GM19238 (cell line): ENCODE results near the gene POLR1D.
"Not testable (repeated sequence)": the region's sequence is repeated elsewhere in the genome, so short reads cannot be mapped to it uniquely, and the experiment has no call there.

Experiments used
- DNase-seq: peaks from one replicate; pipeline ENCODE4 v3.0.0; 2011; ENCODE audit warnings: low spot score; ENCODE audit not compliant: insufficient read length

POLR1D gene

DNA sequence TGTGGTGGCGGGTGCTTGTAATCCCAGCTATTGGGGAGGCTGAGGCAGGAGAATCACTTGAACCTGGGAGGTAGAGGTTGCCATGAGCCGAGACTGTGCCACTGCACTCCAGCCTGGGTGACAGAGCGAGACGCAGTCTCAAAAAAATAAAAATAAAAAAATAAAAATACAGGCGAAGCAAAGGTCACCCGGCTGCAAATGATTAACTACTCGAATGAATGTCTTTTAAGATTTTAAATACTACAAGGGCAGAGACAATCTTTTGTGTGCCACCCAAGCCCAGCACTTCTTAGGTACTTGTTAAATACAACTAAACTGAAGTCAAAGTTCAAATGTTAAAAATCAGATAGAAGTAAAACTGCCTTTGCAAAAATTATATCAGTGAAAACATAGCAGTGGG lies 8.1 kb upstream of the POLR1D start:
- no peak for DNase-seq

DNA sequence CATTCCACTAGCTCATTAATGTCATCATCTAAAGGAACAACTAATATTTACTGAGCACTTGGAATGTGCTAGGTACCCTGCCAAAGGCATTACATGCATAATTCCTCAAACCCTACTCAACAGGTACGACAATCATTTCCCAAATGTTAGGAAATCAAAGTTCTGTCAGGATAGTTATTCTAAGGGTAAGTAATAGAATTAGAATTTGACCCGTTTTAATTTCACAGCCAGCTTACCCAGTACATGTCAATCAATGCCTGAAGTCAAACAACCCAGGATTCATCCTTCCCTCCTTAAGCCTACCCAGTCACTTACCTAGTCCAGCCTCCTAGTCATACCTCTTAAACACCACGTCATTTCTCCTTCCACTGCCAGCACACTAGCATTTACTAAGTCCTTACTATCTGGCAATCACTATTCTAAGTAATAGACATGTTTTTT lies 3.8 kb upstream of the POLR1D start:
- DNase-seq, result no peak

DNA sequence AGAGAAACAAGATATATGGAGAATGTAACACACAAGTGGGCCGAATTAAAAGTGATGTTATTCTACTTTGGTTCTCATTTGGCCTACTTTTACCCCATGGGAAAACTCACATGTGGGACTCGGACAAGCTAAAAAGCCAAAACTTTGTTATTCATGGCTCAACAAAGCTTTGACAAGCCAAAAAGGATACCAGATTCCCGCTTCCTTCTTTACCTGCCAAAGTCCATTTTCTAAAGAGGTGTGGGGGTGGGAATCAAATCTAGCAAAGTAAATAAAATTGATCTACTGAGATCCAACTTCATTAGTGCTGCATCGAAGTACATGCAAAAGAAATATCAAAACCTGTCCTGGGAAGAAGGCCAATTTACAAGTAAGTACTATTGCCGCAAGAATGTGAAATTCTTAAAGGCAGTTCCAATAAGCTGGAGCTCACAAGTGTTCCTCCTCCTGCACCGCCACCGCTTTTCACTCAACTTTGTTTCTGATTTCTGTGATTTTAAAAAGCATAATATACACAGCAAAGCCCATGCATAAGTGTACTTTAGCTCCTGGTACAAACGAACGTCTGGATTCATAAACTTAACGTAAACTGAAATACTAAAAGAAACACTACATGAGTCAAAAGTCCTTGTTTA lies 2.5 kb upstream of the POLR1D start:
- DNase-seq, result no peak

DNA sequence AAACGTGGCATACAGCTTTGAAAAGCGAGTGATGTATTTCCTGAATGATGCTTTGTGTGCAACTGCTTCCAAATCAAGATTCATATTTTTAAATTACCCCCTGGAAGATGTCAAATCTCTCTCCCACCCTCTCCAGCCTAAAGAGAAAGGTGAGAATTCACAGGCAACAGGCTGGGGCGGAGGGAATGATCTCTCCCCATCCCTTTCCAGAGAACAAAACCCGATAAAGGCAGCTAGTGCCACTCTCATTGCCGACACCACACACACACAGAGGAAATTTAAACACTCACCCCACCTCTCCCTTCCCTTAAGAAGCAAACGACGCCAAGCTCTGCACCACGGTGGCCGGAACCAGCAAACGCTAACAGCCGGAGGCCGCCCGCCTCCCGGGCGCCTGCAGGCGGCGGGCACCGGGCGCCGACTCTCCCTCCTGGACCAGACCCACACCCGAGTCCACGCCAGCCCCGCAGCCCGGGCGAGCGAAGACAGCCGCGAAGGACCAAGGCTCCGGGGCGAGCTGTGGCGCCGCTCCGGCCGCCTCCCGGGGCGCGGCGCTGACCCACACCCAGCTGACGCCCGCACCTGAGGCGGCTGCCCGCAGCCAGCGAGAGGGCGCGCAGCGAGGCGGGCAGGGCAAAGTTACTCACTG lies 1.8 kb upstream of the POLR1D start:
- DNase-seq, result peak; percentile 36

DNA sequence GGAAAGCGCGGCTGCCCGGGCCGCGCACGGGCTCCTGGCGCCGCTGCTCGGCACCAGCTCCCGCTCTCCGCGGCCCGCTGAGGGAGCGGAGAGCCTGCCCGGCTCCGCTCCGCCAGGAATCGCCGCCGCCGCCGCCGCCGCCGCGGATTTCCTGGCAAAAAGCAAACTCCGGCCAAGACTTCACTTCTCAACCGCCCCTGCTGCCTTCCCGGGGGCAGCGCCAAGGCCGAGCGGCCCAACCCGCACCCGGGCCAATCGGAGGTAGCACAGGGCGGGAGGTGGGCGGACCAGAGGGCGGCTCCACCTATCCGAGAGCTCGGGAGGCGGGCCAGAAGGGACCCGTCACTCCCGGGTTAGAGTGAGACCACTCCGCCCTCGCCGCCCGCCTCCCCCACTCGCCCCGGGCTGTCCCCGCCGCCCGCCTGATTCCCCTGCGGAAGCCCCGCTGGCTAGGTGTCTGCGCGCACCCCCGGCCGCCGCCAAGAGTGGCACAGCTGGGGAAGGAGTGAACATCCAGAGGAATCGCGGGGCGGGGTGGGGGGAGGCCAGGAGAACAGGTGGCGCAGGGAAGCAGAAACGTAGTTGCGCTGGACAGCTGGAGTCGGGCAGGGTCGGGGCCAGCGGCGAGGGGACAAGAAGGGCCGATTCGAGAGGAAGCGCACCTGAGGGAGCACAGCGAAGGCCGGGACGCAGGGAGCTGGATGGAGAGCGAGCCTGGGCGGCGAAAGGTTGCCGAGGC lies 1.1 kb upstream of the POLR1D start, which contains the start of gene LNX2:
TSS of gene LNX2 (minus strand) at position 153 of the 739 bp plus-strand sequence. CDS start 38,826 bp downstream, outside the sequence.
- DNase-seq, result peak; percentile 91

DNA sequence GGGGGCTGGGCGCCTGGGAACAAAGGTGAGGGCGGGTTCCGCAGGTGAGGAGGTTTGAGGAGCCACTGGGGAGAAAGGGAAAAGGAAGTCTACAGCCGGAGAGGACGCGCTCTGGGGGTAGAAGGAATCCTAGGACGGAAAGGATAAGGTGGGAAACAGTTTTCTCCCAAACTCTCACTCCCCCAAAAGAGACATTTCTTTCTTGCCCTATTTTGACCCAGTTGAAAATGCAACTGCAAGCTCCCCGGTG lies 651 bp upstream of the POLR1D start:
- DNase-seq, result no peak

DNA sequence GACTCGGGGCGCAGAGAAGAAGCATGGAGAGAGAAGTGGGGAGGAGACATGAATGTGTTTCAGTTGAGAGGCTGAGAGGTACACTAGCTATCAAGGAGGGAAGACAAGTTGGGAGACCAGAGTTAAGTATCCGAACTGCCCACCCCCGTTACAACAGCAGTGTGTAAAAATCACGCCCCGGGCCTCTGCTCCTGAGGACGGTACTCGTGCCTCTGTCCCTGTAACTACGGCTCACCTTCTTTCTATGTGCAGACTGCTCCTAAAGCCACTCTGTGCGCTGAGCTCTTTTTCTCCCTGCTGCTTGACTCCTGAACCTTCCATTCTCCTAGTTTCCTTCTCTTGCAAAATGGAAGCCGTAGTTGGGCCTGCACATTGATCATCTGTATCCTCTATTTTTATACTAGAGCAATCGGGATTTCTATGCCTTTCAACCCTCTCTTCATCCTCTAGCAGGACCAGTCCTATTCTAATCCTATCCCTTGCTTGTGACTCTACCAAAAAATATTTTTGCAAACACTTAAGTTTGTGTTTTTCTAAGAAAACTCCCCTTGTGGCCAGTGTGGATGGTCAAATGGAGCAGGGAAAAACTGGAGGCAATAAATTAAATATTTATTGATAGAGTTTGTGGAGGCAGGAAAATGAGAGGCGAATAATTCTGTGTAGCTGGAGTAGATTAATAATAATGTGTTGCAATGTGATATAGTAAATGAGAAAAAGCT lies 569 bp downstream of the POLR1D start:
- no peak for DNase-seq

DNA sequence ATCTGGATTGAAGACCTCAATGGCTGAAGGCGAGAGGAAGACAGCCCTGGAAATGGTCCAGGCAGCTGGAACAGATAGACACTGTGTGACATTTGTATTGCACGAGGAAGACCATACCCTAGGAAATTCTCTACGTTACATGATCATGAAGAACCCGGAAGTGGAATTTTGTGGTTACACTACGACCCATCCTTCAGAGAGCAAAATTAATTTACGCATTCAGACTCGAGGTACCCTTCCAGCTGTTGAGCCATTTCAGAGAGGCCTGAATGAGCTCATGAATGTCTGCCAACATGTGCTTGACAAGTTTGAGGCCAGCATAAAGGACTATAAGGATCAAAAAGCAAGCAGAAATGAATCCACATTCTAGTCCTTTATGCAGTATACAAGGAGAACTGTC lies 1.2 kb downstream of the POLR1D start:
- DNase-seq, result no peak

DNA sequence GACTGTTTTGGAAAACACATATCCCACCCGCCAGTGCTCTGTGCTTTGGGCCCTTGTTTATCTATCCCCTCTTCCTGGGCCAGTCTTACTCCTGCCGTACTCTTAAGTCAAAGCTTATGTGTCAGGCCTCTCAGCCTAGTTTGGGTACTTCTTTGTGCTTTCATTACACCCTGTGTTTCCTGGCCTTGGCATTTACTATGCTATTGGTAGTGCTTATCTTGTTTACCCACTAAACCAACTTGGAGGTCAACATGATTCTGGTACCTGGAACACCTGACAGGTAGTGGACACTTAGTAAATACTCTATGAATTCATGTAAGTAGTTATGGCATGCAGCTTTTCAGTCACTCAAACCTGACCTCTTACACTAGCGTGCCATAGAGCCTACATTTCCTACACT lies 2.4 kb downstream of the POLR1D start:
- no peak for DNase-seq

DNA sequence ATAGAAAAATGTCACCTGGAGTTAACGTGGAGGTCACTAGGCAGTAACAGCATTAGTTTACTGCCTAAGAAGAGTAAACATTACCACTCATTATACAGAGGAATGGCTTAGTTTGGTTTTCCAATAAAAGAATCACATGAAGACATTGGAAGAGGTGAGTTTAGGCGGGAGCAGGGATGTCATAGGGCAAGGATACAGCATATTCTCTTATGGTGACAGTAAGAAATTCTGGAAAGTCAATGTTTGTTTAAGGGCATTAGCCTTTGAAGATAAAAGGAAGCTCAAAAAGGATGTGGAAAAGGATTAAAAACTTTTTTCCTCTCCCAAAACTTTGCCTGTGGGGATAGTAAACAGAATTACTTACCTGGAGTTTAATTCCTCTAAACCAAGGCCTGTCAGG lies 4.1 kb downstream of the POLR1D start:
- no peak for DNase-seq

DNA sequence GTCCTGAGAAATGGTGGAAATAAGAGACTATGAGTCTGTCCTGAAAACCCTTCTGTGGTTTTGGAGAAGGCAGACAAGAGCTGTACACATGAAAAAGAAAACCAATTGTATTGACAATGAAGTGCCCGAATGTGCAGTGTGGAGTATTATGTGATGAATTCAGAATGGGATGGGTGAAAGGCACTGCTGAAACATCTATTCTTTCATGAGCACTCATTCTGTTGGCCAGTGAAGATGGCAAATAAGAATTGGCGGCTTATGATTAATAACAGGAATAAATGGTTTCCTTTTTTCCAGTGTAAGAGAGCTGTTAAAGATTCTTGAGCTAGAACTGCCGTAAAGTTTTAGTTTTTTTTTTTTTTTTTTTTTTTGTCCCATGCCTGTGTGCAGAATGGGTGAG lies 5.7 kb downstream of the POLR1D start:
- no peak for DNase-seq

DNA sequence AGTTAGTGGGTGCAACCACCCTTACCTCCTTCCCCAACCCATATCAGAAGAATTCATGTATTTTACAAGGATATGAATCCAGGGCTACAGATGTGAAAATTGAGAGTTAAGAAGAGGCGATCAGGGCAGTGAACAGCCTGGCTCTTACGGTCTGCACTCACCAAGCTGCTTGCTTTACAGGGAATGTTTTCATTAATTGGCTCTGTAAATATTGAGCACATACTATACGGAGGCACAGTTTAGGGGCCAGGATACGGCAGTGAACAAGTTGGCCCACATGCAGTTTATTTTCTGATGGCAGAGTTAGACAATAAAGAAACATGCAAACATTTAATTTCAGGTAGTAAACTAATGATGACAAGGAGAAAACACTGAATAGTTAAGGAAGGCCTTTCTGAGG lies 6.4 kb downstream of the POLR1D start:
- no peak for DNase-seq

DNA sequence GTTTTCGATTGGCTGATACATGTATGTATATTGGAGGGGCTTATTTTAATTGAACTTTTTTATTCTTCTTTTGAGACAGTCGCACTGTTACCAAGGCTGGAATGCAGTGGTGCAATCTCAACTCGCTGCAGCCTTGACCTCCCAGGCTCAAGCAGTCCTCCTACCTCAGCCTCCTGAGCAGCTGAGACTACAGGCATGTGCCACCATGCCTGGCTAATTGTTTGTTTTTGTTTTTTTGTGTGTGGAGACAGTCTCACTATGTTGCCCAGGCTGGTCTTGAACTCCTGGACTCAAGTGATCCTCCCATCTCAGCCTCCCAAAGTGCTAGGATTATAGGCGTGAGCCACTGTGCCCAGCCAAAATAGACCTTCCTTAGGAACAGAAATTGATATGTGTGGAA lies 7.1 kb downstream of the POLR1D start:
- DNase-seq, result not testable (repeated sequence)

DNA sequence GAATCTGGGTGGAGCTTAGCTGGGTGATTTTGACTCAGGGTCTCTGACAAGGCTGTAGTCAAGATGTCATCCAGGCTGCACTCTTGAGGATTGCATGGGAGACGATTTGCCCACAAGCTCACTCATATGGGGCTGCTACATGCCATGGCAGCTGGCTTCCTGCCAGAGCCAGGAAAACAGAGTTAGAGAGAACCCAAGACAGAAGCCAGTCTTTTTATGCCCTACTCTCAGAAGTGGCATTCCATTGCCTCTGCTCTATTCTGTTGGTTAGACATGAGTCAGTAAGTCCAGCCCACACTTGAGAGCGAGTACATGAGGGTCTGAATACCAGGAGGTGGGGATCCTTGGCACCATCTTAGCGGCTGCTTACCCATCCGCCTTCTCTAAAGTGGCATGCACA lies 9.5 kb downstream of the POLR1D start:
- no peak for DNase-seq

DNA sequence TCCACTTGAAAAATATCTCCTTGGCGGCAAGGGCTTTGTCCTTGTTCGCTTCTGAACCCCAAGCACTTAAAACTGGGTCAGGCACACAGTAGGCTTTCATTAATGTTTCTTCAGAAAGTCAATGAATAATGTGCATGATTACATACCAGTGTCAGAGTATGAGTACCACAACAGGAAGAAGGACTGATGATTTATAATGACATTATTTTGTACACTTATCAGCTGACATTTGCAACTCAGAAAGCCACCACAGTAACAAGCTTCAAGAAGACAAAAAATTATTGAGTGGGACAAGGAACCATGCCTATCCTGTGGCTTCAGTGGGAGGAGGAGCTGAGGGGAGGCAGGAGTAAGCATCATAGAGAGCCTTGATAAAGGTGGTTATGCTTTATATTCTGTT lies 10.0 kb downstream of the POLR1D start:
- no peak for DNase-seq

DNA sequence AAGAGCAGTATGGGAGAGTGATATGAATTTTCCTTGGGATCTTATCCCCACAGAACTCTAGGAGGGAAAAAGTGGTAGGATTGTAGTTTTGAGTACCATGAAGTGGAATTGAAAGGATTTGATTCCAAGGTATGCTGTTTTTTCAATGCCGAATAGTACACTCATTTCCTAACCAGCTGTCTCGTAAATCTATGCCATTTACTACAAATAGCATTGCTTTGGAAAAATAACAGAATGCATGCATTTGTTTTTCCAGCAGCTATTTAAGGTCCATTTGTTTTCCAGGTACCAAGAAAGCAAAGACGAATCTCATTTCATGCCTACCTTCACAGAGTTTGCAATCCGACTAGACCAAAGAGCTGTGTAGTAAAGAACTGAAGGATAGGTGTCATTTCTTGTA lies 10.5 kb downstream of the POLR1D start:
- no peak for DNase-seq

DNA sequence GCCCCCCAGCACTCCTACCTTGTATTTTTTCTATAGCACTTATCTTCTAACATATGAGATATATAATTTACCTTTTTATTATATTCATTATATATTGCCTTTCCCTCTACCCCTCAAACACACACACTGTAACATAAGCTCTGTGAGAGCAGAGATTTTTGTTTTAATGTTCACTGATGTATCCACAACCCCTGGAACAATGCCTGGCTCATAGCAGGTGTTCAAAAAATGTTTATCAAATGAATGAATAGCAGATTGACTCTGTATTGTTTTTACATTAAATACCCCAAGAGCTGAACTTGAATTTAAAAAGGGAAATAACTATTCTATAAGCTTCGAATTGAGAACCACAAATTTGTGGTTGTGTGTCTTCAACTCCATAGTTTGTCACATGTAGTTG lies 11.0 kb downstream of the POLR1D start:
- no peak for DNase-seq

DNA sequence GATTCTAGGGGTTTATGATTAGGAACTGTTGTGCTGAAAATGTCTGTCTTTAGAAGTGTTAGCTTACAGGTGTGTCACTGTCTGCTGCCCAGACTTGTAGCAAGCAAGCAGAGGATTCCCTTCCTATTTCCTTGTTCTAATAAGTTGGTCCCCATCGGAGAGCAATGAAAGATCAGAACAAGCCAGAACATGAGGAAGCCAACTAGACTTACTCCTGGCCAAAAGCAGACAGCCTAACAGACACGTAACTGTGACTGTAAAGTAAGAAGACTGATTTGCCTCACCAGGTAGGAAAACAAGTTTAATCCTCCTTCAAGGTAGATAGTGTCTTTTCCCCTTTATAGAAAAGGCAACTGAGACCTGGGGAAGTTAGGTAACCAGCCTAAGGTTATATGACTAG lies 12.5 kb downstream of the POLR1D start:
- DNase-seq, result no peak

DNA sequence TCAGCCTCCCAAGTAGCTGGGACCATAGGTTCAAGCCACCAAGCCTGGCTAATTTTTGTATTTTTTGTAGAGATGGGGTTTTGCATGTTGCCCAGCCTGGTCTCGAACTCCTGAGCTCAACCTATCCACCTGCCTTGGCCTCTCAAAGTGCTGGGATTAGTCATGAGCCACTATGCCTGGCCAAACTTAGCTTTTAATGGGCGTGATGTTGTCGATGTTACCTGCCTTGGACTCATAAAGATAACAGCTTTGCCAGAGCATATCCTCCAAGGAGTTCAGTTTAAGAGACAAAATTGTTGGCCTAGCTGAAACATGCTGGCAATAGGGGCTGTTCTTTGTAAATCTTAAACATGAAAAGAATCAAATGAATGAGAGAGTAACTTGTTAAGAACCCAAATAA lies 13.1 kb downstream of the POLR1D start:
- DNase-seq, result no peak

DNA sequence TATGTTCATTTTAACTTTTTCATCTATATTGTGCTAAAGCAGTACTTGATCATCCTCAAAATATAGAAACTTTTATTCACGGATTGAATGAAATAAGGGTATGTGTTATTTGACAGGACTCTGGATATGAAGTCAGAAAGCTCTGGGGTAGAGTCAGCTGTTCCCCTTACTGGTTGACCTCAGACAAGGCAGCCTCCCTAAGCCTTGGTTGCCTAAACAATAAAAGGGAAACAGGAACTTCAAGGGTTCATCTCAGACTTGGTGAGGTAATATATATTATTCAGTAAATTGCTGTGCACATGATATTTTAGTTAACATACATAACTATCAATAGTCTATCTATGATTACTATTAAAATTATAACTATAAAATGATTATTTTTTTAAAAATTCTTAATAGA lies 13.6 kb downstream of the POLR1D start:
- DNase-seq, result no peak

DNA sequence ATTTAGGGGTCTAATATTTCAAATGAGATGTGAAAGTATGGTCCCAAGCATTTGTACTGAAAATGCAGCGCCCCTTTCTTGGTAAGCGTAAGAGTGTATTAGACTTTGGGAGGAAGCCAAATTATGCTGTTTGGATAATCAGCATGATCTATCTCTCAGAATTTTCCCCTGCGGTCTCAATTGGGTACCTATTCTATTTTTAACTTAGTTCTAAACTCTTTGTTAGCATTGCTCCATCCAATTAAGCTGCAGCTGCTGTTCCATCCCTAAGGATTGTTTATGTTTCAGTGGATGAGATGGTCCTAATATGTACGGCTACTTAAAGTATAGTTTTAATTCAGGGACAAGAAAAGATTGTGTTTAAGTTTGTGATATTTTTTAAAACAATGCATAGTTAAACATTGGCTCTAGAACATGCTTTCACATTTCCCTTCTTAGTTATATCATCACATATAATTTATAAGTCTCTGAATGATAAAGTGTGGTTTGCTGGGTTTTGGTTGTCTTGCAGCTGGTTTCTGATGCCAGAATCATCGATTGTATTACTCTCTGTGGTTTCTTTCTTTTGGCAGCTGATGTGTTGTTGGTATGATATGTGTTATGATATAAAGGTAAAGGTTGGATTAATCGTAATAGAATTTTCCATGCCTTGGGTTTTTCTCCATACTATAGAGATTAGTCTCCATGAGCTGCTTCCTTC lies 15.0 kb downstream of the POLR1D start:
- DNase-seq, result no peak

DNA sequence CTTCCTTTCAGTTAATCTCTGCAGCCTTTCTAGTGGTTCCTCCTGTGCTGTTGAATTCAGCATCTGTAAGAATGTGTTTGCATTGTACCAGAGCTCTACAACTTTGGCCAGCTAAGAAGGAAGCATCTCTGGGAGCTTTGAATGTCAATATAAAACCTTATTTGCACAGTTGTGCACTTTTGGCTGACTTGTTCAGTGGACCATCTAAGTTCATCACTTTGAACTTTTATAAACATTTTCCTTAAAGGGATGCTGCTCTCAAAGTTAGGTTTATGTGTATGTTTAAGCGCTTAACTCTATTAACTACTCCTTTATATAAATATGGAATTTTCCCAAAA lies 15.6 kb downstream of the POLR1D start:
- DNase-seq, result no peak
